Neural cell (in vitro differentiated cells): ENCODE results near the gene GADL1. TPM values are rescaled to one million over a fixed set of nuclear protein-coding genes. Genes with fewer than 3 reads are reported as not detected.
A peak's percentile ranks its signal among the peaks of the same experiment; 100 is the strongest.

Experiments
- H2AFZ ChIP-seq: fragments of 200-600, 300-800 bp; sonication (generic), shearing (Covaris generic); 2 replicates; pipeline ENCODE4 v1.6.0; 2014; ENCODE audit warnings: low read depth, mild to moderate bottlenecking, antibody characterized with exemption, low read length, moderate library complexity
- H3F3A ChIP-seq: fragments of 200-600 bp; shearing (Covaris generic); 2 replicates; pipeline ENCODE4 v1.6.1; 2016; ENCODE audit warnings: mild to moderate bottlenecking, moderate library complexity, mixed read lengths, antibody characterized with exemption, low read length; ENCODE audit not compliant: insufficient read depth, poor library complexity, severe bottlenecking
- H3K27ac ChIP-seq: fragments of 200-600, 300-800 bp; sonication (generic), shearing (Covaris generic); 2 replicates; pipeline ENCODE4 v1.5.1; 2014; ENCODE audit warnings: mild to moderate bottlenecking, low read length, moderate library complexity
- H3K27me3 ChIP-seq: fragments of 300-800, 200-600 bp; sonication (generic), shearing (Covaris generic); 2 replicates; pipeline ENCODE4 v1.6.0; 2014; ENCODE audit warnings: mild to moderate bottlenecking, low read depth, low read length, moderate library complexity; ENCODE audit not compliant: insufficient read depth
- H3K36me3 ChIP-seq: fragments of 300-800, 200-600 bp; sonication (generic), shearing (Covaris generic); 2 replicates; pipeline ENCODE4 v1.5.1; 2014; ENCODE audit warnings: mild to moderate bottlenecking, antibody characterized with exemption, low read length, moderate library complexity; ENCODE audit not compliant: insufficient read depth
- H3K4me2 ChIP-seq: fragments of 300-800, 200-600 bp; sonication (generic), shearing (Covaris generic); 2 replicates; pipeline ENCODE4 v1.6.0; 2014; ENCODE audit warnings: mild to moderate bottlenecking, low read length
- H3K4me3 ChIP-seq: fragments of 300-800, 200-600 bp; sonication (generic), shearing (Covaris generic); 2 replicates; pipeline ENCODE4 v1.5.1; 2014; ENCODE audit warnings: mild to moderate bottlenecking, low read length, moderate library complexity
- H3K79me2 ChIP-seq: fragments of 200-600 bp; shearing (Covaris generic); replicated peaks from 2 replicates; pipeline ENCODE4 v1.6.0; 2014; ENCODE audit warnings: mild to moderate bottlenecking, low read length, moderate library complexity; ENCODE audit not compliant: insufficient read depth
- H3K9ac ChIP-seq: fragments of 300-800, 200-600 bp; sonication (generic), shearing (Covaris generic); 2 replicates; pipeline ENCODE4 v1.6.1; 2016; ENCODE audit warnings: mild to moderate bottlenecking, low read length, mixed read lengths
- H3K9me2 ChIP-seq: fragments of 200-600 bp; shearing (Covaris generic); 2 replicates; pipeline ENCODE4 v1.6.1; 2016; ENCODE audit warnings: mild to moderate bottlenecking, low read length, mixed read lengths; ENCODE audit not compliant: insufficient read depth
- H3K9me3 ChIP-seq: fragments of 200-600, 300-800 bp; sonication (generic), shearing (Covaris generic); 2 replicates; pipeline ENCODE4 v1.6.1; 2016; ENCODE audit warnings: mild to moderate bottlenecking, mixed run types, low read length, moderate library complexity, mixed read lengths
- H4K20me1 ChIP-seq: fragments of 200-600 bp; shearing (Covaris generic); 2 replicates; pipeline ENCODE4 v1.6.1; 2016; ENCODE audit warnings: mild to moderate bottlenecking, mixed run types; ENCODE audit not compliant: insufficient read depth
- CTCF ChIP-seq: fragments of 450-650 bp; IDR thresholded peaks from 2 replicates; pipeline ENCODE4 v1.5.1; 2014; ENCODE audit warnings: antibody characterized with exemption, mild to moderate bottlenecking, moderate library complexity; ENCODE audit not compliant: poor library complexity, severe bottlenecking
- EP300 ChIP-seq: fragments of 450-650 bp; conservative IDR thresholded peaks from 2 replicates; pipeline ENCODE4 v1.6.1; 2014; ENCODE audit warnings: antibody characterized with exemption, mild to moderate bottlenecking, moderate library complexity; ENCODE audit not compliant: poor library complexity, severe bottlenecking
- EZH2 ChIP-seq: fragments of 200-600, 300-800 bp; shearing (Covaris generic), sonication (generic); IDR thresholded peaks from 2 replicates; pipeline ENCODE4 v1.6.1; 2014; ENCODE audit warnings: antibody characterized with exemption, low read length, borderline replicate concordance, mild to moderate bottlenecking; ENCODE audit not compliant: insufficient read depth, poor library complexity, severe bottlenecking
- MXI1 ChIP-seq: fragments of 450-650 bp; conservative IDR thresholded peaks from 2 replicates; pipeline ENCODE4 v1.6.1; 2014; ENCODE audit warnings: antibody characterized with exemption, mild to moderate bottlenecking; ENCODE audit not compliant: poor library complexity, severe bottlenecking
- POLR2AphosphoS5 ChIP-seq: IDR thresholded peaks from 2 replicates; pipeline ENCODE4 v1.6.1; 2012
- RAD21 ChIP-seq: fragments of 450-650 bp; conservative IDR thresholded peaks from 2 replicates; pipeline ENCODE4 v1.6.1; 2014; ENCODE audit warnings: antibody characterized with exemption, mild to moderate bottlenecking, moderate library complexity
- REST ChIP-seq: IDR thresholded peaks from 2 replicates; pipeline ENCODE4 v1.6.1; 2012; ENCODE audit warnings: borderline replicate concordance
- SMC3 ChIP-seq: fragments of 450-650 bp; conservative IDR thresholded peaks from 2 replicates; pipeline ENCODE4 v1.6.1; 2014; ENCODE audit warnings: antibody characterized with exemption, mild to moderate bottlenecking, moderate library complexity; ENCODE audit not compliant: poor library complexity
- TAF1 ChIP-seq: IDR thresholded peaks from 2 replicates; pipeline ENCODE4 v1.6.1; 2012; ENCODE audit warnings: low read depth
- polyA plus RNA-seq: library from polyadenylated mRNA; depleted of rRNA; stranded (reverse); fragments of >200 nt; gene quantifications from 2 replicates; pipeline ENCODE4 v1.2.3, GENCODE V29; 2014

The GADL1 gene
- polyA plus RNA-seq, 1 donor from 2014 or later = not detected

GRCh38 chr3:30768703-30769550 lies 125.5 kb downstream of the GADL1 start:
- no peak overlapping the region for H3K9ac ChIP-seq
- no peaks in the 10 kb centered on the region for H3K27me3 ChIP-seq
- H3K4me2 ChIP-seq = no peak overlapping the region
- no peak overlapping the region for H3K4me3 ChIP-seq
- H3K79me2 ChIP-seq = no peaks in the 10 kb centered on the region
- no peaks in the 10 kb centered on the region for H3F3A ChIP-seq
- H2AFZ ChIP-seq = no peak overlapping the region
- H3K36me3 ChIP-seq = no peaks in the 10 kb centered on the region
- H4K20me1 ChIP-seq = no peaks in the 10 kb centered on the region
- no peaks in the 10 kb centered on the region for H3K9me2 ChIP-seq
- H3K27ac ChIP-seq = no peak overlapping the region
- no peaks in the 10 kb centered on the region for H3K9me3 ChIP-seq
- TF ChIP-seq RAD21 (peak; percentile 84), POLR2AphosphoS5 (no peak), MXI1 (no peak), SMC3 (peak; percentile 88), TAF1 (no peak), REST (no peak), CTCF (peak; percentile 83), EZH2 (no peak), EP300 (no peak)

GRCh38 chr3:30768046-30768445 lies 126.4 kb downstream of the GADL1 start:
- Histone ChIP-seq H4K20me1 (no peaks in the 10 kb centered on the region), H3K9me2 (no peaks in the 10 kb centered on the region), H3K4me3 (no peak overlapping the region), H2AFZ (no peak overlapping the region), H3K4me2 (no peak overlapping the region), H3K27ac (no peak overlapping the region), H3K9ac (no peak overlapping the region), H3F3A (no peaks in the 10 kb centered on the region), H3K27me3 (no peaks in the 10 kb centered on the region), H3K36me3 (no peaks in the 10 kb centered on the region), H3K9me3 (no peaks in the 10 kb centered on the region), H3K79me2 (no peaks in the 10 kb centered on the region)
- no peak for TF ChIP-seq RAD21
